GM21367 (cell line): Measurements from ENCODE around the gene MXD4.

Source experiments
- ATAC-seq: cut with Tn5 transposase; IDR thresholded peaks from one replicate; pipeline ENCODE4 v1.9.1; 2021; ENCODE audit not compliant: unreplicated experiment

Gene MXD4, protein sequence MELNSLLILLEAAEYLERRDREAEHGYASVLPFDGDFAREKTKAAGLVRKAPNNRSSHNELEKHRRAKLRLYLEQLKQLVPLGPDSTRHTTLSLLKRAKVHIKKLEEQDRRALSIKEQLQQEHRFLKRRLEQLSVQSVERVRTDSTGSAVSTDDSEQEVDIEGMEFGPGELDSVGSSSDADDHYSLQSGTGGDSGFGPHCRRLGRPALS

DNA sequence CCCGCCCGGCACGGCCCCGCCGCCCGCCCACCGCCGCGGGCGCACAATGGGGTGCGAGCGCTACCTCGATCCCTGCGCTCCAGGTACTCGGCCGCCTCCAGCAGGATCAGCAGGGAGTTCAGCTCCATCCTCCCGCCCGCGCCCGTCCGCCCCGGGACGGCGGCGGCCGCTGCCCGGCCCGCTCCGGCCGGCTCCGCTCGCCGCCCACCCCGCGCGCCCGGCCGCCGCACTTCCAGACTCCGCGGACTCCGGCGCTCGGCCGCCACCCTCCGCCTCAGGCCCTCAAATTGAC is at the start of gene MXD4:
Gene MXD4, minus strand, starts transcription at position 257 of the 292 bp plus-strand sequence. Its CDS starts 129 bp downstream, at position 128.
- ATAC-seq = no peak

DNA sequence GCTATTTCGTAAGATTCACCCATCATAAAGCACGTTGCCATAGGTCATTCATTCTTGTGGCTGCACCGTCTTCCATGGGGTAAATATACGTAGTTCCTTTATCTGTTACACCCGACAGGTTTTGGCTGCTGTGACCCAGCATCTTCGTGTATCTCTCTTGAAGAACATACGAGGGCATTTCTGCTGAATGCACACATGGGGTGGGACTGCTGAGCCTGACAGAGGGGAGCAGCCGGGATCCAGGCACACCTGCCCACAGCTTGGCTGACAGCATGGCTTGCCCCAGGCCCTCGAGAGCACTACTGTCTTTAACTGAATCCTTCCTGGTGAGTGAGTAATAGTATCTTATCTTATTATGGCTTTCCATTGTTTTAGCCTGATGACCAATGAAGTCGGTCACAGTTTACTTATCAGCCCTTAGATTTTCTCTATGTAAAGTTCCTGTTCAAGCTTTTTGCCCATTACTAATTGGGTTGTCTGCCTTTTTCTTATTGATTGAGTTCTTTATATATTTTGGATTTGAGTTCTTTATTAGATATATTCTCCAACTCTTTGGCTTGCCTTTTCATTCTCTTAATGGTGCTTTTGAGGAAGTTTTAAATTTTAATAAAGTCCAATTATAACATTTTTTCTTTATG is 45.0 kb upstream of the MXD4 start:
- no peak for ATAC-seq

DNA sequence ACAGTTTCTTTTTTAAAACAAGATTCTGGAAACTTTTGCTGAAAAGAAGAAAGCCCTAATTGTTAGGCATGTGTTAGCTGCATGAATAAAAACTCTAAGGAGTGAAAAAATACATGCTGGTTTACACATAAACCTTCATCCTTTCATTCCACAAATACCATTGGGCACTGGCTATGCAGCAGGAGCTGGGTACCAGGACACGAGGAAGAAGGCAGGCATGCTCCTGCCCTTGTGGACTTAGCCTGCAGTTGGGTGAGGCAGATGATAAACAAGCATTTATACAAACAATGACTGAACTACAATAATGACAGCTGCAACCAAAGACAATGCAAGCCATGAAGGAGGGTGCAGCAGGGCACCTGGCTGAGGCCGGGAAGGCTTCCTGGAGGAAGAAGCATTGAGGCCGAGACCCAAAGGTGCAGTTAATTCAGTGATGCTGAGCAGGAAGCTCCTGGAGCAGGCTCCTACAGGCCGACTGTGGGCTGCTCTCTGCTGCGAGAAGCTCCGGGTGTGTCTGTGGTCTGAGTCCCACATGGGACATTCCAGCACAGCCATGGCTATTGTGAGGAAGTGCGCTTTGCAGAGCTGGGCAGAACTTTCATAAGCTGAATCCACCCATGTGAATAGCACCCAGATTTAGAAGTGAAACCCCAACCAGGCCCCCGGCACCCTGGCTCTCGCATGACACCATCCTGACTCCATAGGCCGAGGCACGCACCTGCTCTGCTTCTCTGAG is 44.0 kb upstream of the MXD4 start:
- ATAC-seq = no peak

DNA sequence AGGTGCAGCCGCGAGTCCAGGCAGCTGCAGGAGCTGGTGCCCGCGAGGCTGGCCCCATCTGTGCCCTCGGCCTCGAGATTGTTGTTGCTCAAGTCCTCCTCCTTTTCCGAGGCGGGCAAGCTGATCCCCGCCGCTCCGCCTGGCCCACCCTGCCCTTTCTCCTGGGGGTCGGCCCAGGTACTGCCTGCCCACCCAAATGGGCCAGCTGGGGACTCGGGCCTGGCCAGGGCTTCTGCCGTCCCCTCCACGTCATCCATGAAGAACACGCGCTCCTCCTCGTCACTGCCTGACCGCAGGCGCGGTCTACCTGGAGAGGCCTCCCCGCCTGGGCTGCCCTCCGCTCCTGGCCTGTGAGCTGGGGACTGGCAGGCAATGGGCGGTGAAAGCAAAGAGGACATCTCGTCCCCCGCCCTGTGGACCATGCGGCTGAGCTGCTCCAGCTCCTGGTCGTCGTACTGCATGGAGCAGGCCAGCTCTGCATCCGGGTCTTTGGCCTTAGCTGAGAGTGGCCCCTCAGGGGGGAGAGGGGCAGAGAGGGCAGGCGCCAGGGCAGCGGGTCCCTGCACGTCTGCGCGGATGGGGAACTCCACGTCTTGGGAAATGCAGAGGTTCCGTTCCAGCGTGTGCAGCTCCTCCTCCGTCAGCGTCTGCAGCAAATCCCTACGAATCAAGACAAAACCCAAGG is 43.1 kb upstream of the MXD4 start:
- no peak for ATAC-seq

DNA sequence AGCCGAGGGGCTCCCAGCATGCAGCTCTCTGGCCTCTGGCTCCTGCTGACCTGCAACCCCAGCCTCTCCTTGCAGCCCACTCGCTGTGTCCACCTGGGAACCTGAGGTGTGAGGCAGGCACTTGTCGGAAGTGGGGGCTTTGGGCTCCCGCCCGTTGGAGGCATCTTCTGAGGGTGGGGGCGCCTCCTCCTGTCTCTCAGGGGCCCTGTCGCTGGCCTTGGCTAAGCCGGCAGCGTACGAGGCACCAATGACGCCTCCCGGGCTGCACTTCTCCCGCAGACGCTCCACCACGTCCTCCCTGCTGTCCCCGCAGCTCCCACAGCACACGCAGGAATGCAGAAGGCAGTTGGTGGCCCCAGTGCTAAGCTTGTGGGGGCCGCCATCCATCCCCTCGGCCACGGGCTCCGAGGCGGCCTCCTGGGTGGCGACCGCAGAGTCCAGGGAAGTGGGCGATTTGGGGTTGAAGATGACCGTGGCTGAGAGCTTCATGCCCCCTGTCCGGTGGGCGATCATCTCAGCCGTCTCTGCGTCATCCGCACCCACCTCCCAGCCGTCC is 42.5 kb upstream of the MXD4 start:
- ATAC-seq = no peak

DNA sequence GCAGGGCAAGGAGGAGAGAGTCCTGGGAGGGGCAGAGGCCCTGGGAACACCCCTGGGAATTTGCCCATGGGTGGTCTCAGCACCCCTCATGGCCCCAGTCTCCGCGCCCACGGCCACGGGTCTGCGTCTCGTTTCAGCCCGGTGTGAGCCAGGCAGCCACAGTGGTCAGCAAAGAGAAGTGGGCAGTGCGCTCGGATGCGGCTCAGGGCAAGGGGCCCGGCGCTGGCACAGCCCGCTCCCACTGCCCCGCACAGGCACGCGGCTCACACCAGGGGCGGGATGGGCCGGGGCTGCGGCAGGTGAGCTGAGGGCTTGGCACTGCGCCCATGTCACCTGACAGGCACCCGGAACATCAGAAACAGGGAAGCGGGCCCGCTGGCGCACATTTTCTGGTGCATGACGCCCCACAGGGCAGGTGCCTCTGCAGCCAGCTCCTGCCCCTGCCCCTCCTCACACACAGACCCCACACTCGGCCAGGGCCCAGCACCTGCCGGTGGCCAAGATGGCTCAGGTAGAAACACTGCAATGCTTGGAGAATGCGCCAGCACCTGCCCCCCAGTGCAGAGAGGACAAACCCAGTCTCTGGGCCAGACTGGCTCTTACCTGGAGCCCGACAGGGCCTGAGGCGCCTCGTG is 41.9 kb upstream of the MXD4 start:
- ATAC-seq = no peak

DNA sequence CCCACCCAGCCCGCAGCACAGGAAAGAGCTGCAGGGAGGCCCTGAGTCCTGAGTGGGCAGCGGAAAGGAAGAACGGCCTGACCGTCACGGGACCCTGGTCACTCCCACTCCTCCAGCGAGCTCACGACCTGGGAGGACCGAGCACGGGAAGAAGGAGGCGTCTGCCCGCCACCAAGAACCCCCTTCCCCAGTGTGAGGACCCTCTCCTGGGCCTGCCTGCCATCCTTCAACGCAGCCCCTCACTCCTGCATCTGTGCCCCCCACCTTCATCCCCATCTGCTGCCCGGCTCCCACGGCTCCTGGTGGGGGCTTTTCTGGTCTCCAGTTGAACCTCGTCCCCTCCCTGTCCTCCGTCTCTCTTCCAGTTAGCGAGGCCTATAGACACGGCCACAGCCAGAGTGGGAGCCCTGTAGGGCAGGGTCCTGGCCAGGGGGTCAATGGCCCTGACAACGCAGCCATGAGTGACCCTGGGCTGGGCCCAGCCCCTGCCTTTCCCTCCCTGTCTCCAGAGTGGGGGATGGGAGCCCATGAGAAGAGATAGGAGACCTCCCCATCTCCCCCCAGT is 41.3 kb upstream of the MXD4 start:
- ATAC-seq = no peak

DNA sequence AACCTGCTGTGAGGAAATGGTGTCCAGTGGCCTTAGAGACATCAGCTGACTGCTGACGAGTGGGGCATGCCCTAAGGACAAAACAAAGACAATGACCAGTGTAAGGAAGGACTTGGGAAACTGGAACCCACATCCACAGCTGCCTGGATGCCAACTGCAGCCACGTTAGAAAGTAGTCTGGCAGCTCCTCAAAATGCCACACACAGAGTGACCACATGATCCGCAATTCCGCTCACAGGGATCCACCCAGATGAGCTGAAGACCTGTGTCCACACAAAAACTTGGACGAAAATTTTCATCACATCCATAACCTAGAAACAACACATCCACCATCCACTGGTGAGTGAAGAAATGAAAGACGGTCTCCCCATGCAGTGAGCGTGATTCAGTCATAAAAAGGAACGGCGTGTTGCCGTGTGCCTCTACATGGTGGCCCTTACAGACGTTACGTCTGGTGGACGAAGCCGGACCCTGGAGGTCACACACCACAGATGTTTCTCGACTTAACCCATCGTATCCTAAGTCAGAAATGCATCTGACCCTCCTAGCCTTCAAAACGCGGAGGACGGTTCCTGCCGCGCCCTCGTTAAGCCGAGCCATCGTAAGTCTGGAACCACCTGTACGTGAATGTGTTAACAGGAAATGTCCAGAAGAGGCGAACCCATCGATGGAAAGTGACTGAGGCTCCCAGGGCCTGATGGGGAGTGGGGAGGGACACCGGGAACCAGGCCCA is 40.6 kb upstream of the MXD4 start:
- ATAC-seq = no peak

DNA sequence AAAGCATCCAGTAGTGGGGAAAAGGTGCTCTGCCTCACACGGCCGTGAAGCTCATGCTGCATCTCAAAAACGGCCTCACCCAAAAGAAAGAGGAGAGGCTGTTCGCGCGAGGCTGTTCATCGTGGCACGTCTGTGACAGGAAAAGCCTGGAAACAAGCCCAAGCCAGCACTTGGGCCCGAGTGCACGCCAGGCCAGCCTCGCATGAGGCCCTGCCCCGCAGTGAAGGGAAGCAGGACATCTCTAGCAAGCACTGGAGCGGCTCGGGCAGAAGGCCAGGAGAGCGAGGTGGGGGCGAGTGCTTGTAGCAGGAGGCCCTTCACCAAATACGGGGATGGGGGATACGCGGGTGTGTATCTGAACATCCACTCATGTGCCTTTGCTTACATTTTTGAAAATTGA is 39.9 kb upstream of the MXD4 start:
- ATAC-seq = no peak

DNA sequence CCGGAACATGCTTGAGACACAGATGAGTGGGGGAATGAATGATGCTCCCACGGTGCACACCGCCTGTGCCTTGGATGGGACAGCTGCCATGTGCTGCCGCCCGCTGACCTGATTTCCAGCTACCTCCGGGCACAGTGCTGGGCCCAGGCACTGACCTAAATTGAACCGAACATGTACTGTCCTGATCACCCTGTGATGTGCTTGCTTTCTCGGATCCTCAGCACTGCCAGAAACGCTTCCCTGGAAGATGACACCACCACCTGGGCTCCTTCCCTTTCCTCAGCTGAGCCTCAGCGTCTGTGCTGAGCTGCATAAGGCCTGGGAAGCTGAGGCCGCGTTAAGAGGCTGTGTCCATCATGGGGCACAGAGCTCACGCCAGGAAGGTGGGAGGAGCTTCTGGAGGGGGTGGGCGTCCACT is 39.3 kb upstream of the MXD4 start:
- no peak for ATAC-seq

DNA sequence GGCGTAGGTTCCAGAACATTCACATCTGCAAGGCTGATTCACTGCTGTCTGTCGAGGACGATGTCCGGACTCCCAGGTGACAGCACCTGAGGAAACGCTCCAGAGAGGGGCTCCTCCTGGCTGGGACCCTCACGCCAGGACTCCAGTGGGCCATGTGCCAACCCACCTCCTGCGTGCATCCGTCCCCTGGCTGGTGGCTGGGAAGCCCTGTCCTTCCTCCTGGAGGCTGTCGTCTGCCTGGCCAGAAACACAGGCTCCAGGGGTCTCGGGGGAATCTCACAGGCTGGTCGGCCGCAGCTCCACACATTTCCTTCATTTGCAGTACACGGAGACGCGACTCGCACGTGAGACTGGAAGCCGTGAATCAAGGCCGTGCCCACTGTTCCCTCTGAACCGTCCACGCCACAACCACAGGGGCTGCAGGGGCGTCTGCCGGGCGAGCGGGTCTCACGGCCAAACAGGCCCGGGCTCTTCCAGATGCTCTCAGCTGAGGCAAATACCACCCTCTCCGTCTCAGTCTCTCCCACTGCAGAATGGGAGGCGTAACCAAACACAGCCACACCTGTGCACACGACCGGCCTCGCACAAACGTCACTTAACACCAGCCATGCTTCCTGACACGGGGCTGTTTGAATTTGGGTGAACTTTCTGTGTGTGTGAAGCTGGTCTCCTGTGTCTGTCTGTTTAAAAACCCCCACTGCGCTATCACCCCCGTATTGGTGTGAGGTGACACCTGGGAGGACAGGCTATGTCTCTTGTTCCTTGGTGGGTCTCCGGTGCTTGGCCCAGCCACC is 38.7 kb upstream of the MXD4 start:
- ATAC-seq = no peak

DNA sequence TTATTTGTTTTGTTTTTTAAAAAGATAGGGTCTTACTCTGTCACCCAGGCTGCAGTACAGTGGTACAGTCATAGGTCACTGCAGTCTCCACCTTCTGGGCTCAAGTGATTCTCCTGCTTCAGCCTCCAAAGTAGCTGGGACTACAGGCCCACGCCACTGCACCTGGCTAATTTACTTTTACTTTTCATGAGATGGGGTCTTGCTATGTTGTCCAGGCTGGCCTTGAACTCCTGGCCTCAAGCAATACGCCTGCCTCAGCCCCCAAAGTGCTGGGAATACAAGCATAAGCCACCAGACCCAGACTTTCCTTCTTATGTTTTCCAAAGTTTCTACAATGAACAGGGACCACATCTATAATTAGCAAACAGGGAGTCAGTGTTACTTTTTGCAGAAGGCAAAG is 37.9 kb upstream of the MXD4 start:
- no peak for ATAC-seq

DNA sequence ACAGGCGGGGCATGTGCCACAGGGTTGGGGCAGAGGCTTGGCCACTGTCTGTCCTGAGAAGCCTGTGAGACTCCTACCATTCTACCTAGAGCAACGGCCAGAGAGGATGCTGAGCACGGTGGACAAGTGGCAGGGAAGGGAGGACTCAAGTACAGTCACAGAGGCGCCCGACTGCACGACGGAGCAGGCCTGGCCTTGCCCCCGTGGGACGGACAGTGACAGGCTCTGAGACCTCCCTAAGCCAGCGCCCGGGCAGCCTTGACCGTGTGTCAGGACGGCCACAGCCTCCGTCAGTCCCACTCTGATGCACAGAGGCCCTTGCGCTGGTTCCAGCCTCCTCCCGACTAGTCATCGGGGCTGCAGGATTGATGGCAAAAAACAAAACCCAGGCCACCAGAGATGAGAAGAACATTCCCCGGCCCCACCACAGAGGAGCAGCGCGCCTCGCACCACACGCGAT is 36.7 kb upstream of the MXD4 start:
- no peak for ATAC-seq

DNA sequence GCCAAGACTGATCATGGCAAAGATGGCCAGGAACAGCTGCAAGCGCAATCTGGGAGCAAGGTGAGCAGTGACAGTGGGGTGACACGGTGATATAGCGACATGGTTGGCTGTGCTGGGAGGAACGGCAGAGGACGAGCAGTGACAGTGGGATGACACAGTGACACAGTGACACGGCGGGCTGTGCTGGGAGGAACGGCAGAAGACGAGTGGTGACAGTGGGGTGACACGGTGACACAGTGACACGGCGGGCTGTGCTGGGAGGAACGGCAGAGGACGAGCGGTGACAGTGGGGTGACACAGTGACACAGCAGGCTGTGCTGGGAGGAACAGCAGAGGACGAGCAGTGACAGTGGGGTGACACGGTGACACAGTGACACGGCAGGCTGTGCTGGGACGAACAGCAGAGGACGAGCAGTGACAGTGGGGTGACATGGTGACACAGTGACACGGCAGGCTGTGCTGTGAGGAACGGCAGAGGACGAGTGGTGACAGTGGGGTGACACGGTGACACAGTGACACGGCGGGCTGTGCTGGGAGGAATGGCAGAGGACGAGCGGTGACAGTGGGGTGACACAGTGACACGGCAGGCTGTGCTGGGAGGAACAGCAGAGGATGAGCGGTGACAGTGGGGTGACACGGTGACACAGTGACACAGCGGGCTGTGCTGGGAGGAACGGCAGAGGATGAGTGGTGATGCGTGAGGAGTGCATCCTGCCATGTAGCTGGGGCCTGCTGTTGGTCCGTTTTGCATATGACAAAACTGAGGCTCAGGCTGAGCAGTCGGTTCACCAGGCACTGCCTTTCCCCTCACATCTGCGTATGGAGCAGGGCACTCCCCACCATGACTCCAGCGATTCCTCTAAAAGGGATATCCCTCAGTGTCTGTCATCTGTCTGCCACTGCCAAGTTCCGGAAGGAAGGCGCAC is 36.0 kb upstream of the MXD4 start:
- ATAC-seq = no peak

DNA sequence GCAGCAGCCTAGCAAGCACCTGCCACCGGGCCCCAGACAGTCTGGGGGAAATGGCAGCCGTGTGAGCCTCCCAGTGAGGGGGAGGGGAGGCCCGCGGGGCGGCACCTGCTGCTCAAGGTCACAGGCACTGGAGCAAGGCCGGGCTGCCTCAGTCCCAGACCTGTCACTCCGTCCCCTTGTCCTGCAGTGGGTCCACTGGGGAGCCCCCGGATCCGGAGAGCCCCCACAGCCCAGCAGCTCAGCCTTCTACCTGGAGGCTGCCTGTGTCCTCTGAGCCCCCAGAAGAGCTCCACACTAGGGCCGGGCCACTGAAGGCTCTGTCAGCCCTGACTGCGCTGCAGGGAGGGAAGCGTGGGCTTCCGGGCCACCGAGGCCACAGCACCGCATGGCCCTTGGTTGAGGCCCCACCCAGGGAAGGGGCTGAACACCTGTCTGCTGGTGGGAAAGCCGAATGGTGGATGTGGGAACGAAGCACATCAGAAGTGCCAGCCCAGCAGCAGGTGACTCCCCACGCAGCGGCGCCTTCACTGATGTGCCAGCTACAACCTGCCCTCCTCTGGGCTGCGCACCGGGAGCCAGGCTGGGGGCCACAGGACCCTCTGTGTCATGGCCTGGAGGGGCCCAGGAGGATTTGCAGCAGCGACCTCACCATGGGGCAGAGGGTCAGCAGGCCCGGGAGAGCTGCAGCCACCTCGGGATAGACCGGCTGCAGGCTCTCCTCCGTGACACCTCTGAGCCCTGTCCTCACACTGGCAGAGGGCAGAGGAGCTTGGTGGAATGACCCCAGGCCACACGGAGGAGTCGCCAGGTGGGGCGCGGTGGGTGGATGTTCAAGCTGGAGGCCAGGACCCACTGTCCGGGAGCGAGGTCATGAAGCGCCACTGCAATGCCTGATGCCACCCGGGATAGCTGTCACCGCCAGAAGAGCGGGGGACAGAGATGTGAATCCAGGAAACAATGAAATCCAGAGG is 35.0 kb upstream of the MXD4 start:
- no peak for ATAC-seq

DNA sequence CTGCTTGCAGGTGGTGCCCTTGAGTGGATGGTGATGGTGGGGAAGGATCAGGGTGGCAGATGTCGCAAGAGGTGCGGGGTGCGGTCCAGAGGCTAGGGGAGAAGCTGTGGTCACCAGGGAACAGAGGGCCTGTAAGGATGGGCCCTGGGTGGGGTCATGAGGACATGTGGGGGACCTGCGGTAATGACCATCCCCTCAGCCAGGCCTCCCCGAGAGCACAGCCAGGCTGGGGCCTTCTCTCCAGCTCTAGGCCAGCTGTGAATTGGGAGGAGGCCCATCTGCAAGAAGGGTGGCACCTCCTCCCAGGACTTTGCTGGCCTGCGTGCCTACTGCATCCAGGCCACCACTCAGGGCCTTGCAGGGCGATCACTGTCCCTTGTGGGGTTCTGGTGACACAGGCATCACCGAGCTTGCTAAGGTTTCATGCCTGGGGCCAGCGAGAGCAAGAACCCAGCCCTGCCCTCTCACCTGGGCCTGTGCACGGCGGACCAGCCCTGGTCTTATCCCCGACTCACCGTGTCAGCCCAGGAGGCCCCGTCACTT is 34.1 kb upstream of the MXD4 start:
- ATAC-seq = no peak

DNA sequence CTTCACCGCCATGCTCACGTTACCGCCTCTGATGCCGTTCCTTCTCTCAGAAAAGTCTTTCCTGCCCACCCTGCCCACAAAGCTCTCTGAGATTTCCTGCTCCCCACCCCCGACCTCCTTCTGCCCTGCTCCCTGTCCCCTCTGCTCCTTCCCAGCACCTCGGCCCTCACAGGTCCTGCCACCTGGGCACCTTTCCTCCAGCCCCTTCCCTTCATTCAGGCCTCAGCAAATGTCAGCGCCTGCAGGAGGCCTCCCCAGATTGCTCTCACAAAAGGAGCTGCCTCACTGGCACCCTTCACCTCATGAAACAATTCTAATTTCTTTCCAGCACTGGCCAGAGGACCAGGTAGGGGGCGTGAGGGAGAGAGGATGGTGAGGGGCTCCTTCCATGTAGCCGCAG is 33.6 kb upstream of the MXD4 start:
- ATAC-seq = no peak
